Effector memory CD8-positive, alpha-beta T cell (primary cell): ENCODE results near the gene WDR64.

ENCODE experiments used
- ATAC-seq: fragments of 150-1000 bp; cut with Tn5 transposase; replicated peaks from 2 replicates; pipeline ENCODE4 v1.10.0; 2021; ENCODE audit warnings: mild to moderate bottlenecking, moderate library complexity
- DNase-seq, 3 experiments: peaks; one replicate each; pipeline ENCODE4 v3.0.0; 2021
- H3K27ac Mint-ChIP-seq, 2 donors: one replicate each; pipeline ENCODE4 v1.8.0; 2022; ENCODE audit warnings: mild to moderate bottlenecking in 2 of 2, mixed read lengths in 2 of 2, moderate library complexity in 2 of 2
- H3K27me3 Mint-ChIP-seq, 2 donors: one replicate each; pipeline ENCODE4 v1.8.0; 2022; ENCODE audit warnings: mixed read lengths in 2 of 2
- H3K36me3 Mint-ChIP-seq: one replicate; pipeline ENCODE4 v1.8.0; 2022; ENCODE audit warnings: mild to moderate bottlenecking, moderate library complexity, mixed read lengths; ENCODE audit not compliant: insufficient read depth
- H3K4me1 Mint-ChIP-seq, 2 donors: one replicate each; pipeline ENCODE4 v1.8.0; 2022; ENCODE audit warnings: low read depth in 2 of 2, mixed read lengths in 2 of 2
- H3K4me3 Mint-ChIP-seq, 2 donors: one replicate each; pipeline ENCODE4 v1.8.0; 2022; ENCODE audit warnings: mild to moderate bottlenecking in 2 of 2, mixed read lengths in 2 of 2, moderate library complexity in 2 of 2
- H3K9me3 Mint-ChIP-seq, 2 donors: one replicate each; pipeline ENCODE4 v1.8.0; 2022; ENCODE audit warnings: mixed read lengths in 2 of 2

WDR64 gene

GRCh38 chr1:241637604-241638003 is 14.5 kb upstream of the WDR64 start:
- H3K9me3 Mint-ChIP-seq = no peaks in the 10 kb centered on the region
- no peaks in the 10 kb centered on the region for H3K27me3 Mint-ChIP-seq
- H3K27ac Mint-ChIP-seq = no peak overlapping the region
- H3K36me3 Mint-ChIP-seq = peaks cover 3% of the 10 kb centered on the region
- H3K4me3 Mint-ChIP-seq = no peak overlapping the region
- ATAC-seq (no peak), DNase-seq (no peak)
- H3K4me1 Mint-ChIP-seq = peaks cover 16 to 24% of the 10 kb centered on the region in 2 donors

GRCh38 chr1:241638099-241638682 is 13.9 kb upstream of the WDR64 start:
- Mint-ChIP-seq H3K36me3 (peaks cover 3% of the 10 kb centered on the region), H3K27ac (no peak overlapping the region), H3K4me3 (peak overlapping the region; percentile 15 to 90), H3K27me3 (no peaks in the 10 kb centered on the region), H3K4me1 (peaks cover 16 to 24% of the 10 kb centered on the region in 2 donors), H3K9me3 (no peaks in the 10 kb centered on the region)
- ATAC-seq (no peak), DNase-seq (no peak)

GRCh38 chr1:241638909-241639622 is 13.0 kb upstream of the WDR64 start:
- ATAC-seq (no peak), DNase-seq (no peak)
- Mint-ChIP-seq H3K4me1 (peaks cover 16 to 24% of the 10 kb centered on the region in 2 donors), H3K27me3 (no peaks in the 10 kb centered on the region), H3K27ac (peak overlapping the region; percentile 78 to 87), H3K4me3 (peak overlapping the region; percentile 87 to 90), H3K36me3 (peaks cover 3% of the 10 kb centered on the region), H3K9me3 (no peaks in the 10 kb centered on the region)

- Mint-ChIP-seq H3K4me3 (peak overlapping the region; percentile 87 to 90), H3K9me3 (no peaks in the 10 kb centered on the region), H3K27me3 (no peaks in the 10 kb centered on the region), H3K36me3 (peaks cover 3% of the 10 kb centered on the region), H3K27ac (peak overlapping the region; percentile 78 to 87), H3K4me1 (peaks cover 16 to 24% of the 10 kb centered on the region in 2 donors)
- peak; percentile 6 for ATAC-seq
- peak in 2 of 3 experiments; percentile 0 to 1 for DNase-seq
These were observed 12.4 kb upstream of the WDR64 start for GRCh38 chr1:241639623-241640148.

- Mint-ChIP-seq H3K27me3 (no peaks in the 10 kb centered on the region), H3K4me1 (peaks cover 16 to 24% of the 10 kb centered on the region in 2 donors), H3K4me3 (peak within 1 kb of the TSS; percentile 87 to 90), H3K9me3 (no peaks in the 10 kb centered on the region), H3K27ac (peak within 1 kb of the TSS; percentile 78 to 87), H3K36me3 (peaks cover 3% of the 10 kb centered on the region)
- ATAC-seq (peak; percentile 95), DNase-seq (peak; percentile 78 to 83 (median 80))
These were observed 11.8 kb upstream of the WDR64 start, which contains the start of the genes CHML and OPN3 for GRCh38 chr1:241640149-241640866. Gene CHML (minus strand): TSS chr1:241640369. CDS start chr1:241635766, 4,603 bp downstream. Gene OPN3 (minus strand): TSS chr1:241640369. CDS start chr1:241640254, 115 bp downstream.

GRCh38 chr1:241640867-241641622 is 11.0 kb upstream of the WDR64 start:
- no peak for ATAC-seq

GRCh38 chr1:241641773-241642592 is 10.1 kb upstream of the WDR64 start:
- peaks cover 16 to 24% of the 10 kb centered on the region in 2 donors for H3K4me1 Mint-ChIP-seq
- H3K4me3 Mint-ChIP-seq = no peak overlapping the region
- no peaks in the 10 kb centered on the region for H3K9me3 Mint-ChIP-seq

More at GRCh38 chr1:241640867-241641622, 11.0 kb upstream of the WDR64 start:
- Mint-ChIP-seq H3K27me3 (no peaks in the 10 kb centered on the region), H3K27ac (peak overlapping the region; percentile 74 to 83), H3K4me1 (peaks cover 16 to 24% of the 10 kb centered on the region in 2 donors), H3K9me3 (no peaks in the 10 kb centered on the region), H3K36me3 (peaks cover 6% of the 10 kb centered on the region), H3K4me3 (peak overlapping the region; percentile 79 to 83)
- DNase-seq = peak in 2 of 3 experiments; percentile 1 to 3

GRCh38 chr1:241642593-241642944 is 9.5 kb upstream of the WDR64 start:
- DNase-seq (no peak), ATAC-seq (no peak)
- Mint-ChIP-seq H3K4me1 (peaks cover 16 to 20% of the 10 kb centered on the region in 2 donors), H3K27ac (no peak overlapping the region), H3K36me3 (peaks cover 6% of the 10 kb centered on the region), H3K27me3 (no peaks in the 10 kb centered on the region), H3K9me3 (no peaks in the 10 kb centered on the region), H3K4me3 (no peak overlapping the region)

More at GRCh38 chr1:241641773-241642592, 10.1 kb upstream of the WDR64 start:
- H3K36me3 Mint-ChIP-seq = peaks cover 6% of the 10 kb centered on the region
- ATAC-seq = no peak
- H3K27ac Mint-ChIP-seq = no peak overlapping the region
- H3K27me3 Mint-ChIP-seq = no peaks in the 10 kb centered on the region
- no peak for DNase-seq

GRCh38 chr1:241644259-241644658 is 7.8 kb upstream of the WDR64 start:
- no peak for DNase-seq
- H3K36me3 Mint-ChIP-seq = peaks cover 6% of the 10 kb centered on the region
- H3K4me1 Mint-ChIP-seq = peaks cover 6% of the 10 kb centered on the region in 2 donors
- no peak overlapping the region for H3K4me3 Mint-ChIP-seq
- H3K27me3 Mint-ChIP-seq = no peaks in the 10 kb centered on the region
- no peak for ATAC-seq
- H3K9me3 Mint-ChIP-seq = no peaks in the 10 kb centered on the region
- H3K27ac Mint-ChIP-seq = no peak overlapping the region

GRCh38 chr1:241645199-241645598 is 6.9 kb upstream of the WDR64 start:
- no peak overlapping the region for H3K4me3 Mint-ChIP-seq
- no peaks in the 10 kb centered on the region for H3K9me3 Mint-ChIP-seq
- H3K36me3 Mint-ChIP-seq = peaks cover 2% of the 10 kb centered on the region
- H3K27me3 Mint-ChIP-seq = peaks cover 5 to 7% of the 10 kb centered on the region in 2 donors
- DNase-seq = no peak
- no peak overlapping the region for H3K27ac Mint-ChIP-seq
- no peak for ATAC-seq
- peaks cover 4% of the 10 kb centered on the region in 2 donors for H3K4me1 Mint-ChIP-seq

GRCh38 chr1:241646201-241646600 is 5.9 kb upstream of the WDR64 start:
- DNase-seq (no peak), ATAC-seq (no peak)
- H3K36me3 Mint-ChIP-seq = peaks cover 2% of the 10 kb centered on the region
- H3K27ac Mint-ChIP-seq = no peak overlapping the region
- H3K4me3 Mint-ChIP-seq = no peak overlapping the region
- H3K27me3 Mint-ChIP-seq = peaks cover 8 to 14% of the 10 kb centered on the region in 2 donors
- no peaks in the 10 kb centered on the region for H3K9me3 Mint-ChIP-seq
- H3K4me1 Mint-ChIP-seq = no peaks in the 10 kb centered on the region

- Mint-ChIP-seq H3K4me3 (no peak overlapping the region), H3K36me3 (peaks cover 2% of the 10 kb centered on the region), H3K4me1 (no peaks in the 10 kb centered on the region), H3K27me3 (peaks cover 8 to 14% of the 10 kb centered on the region in 2 donors), H3K27ac (no peak overlapping the region), H3K9me3 (no peaks in the 10 kb centered on the region)
- no peak for DNase-seq
- no peak for ATAC-seq
These were observed 4.4 kb upstream of the WDR64 start for GRCh38 chr1:241647658-241648057.
